ENCODE data around the gene MAPK10. TPM values are rescaled to one million over a fixed set of nuclear protein-coding genes. Genes with fewer than 3 reads are reported as not detected.

The MAPK10 gene
- total RNA-seq, 1 experiment from 2014 or later: 0.44 TPM

GRCh38 chr4:86092684-86093083 lies 267.2 kb downstream of the MAPK10 start:
- no peaks in the 10 kb centered on the region for H3K36me3 ChIP-seq (ENCODE audit: low read depth, low read length)
- no peak overlapping the region for H3K9ac ChIP-seq (ENCODE audit: low read length)
- no peaks in the 10 kb centered on the region for H3K27me3 ChIP-seq (ENCODE audit: low read length)
- peak; percentile 78 for DNase-seq
- CTCF ChIA-PET: no interaction called here
- ATAC-seq: peak; percentile 85
- POLR2A ChIA-PET (ENCODE audit: unreplicated experiment): no interaction called here
- H4K20me1 ChIP-seq (ENCODE audit: low read length): no peaks in the 10 kb centered on the region
- no peak overlapping the region for H2AFZ ChIP-seq (ENCODE audit: low read length)
- H3F3A ChIP-seq (ENCODE audit: low read length, unreplicated experiment): no peaks in the 10 kb centered on the region
- H3K27ac ChIP-seq (ENCODE audit: low read length): peak overlapping the region; percentile 38
- no peak for TF ChIP-seq CTCF (conservative IDR thresholded peaks at IDR 0.05; ENCODE audit: low read depth, low read length)
- no peak for TF ChIP-seq EZH2phosphoT487 (IDR thresholded peaks at IDR 0.05; ENCODE audit: borderline replicate concordance, low read length)
- TF ChIP-seq EZH2 (IDR thresholded peaks at IDR 0.05; ENCODE audit: low read length, unreplicated experiment): no peak
- H3K4me1 ChIP-seq (ENCODE audit: insufficient read depth, low read length): peaks cover 11% of the 10 kb centered on the region
- no peaks in the 10 kb centered on the region for H3K9me3 ChIP-seq (ENCODE audit: low read length)
- 0 out of 2 replicates have a peak overlapping the region, but pooled peaks have one; percentile 6 for H3K4me2 ChIP-seq (ENCODE audit: low read length)
- H3K79me2 ChIP-seq (ENCODE audit: low read length): no peaks in the 10 kb centered on the region
- intact Hi-C loops (cut with micrococcal nuclease): no loop called here
- BruUV-seq (replicated peaks): no TSS peak
- no peaks in the 10 kb centered on the region for H3K9me2 ChIP-seq (replicated peaks; ENCODE audit: low read length)
- H3K4me3 ChIP-seq (ENCODE audit: low read length): no peak overlapping the region

- no peak overlapping the region for H3K9ac ChIP-seq (ENCODE audit: low read length)
- no TSS peak for BruUV-seq (replicated peaks)
- POLR2A ChIA-PET (ENCODE audit: unreplicated experiment): no interaction called here
- ATAC-seq (peak; percentile 29; the same call in 1 of the 2 replicates), DNase-seq (peak; percentile 36)
- no peak overlapping the region for H3K4me3 ChIP-seq (ENCODE audit: low read length)
- H3K27me3 ChIP-seq (ENCODE audit: low read length): no peaks in the 10 kb centered on the region
- intact Hi-C loops (cut with micrococcal nuclease): no loop called here
- no peaks in the 10 kb centered on the region for H3K79me2 ChIP-seq (ENCODE audit: low read length)
- no peak overlapping the region for H2AFZ ChIP-seq (ENCODE audit: low read length)
- peaks cover 11% of the 10 kb centered on the region for H3K4me1 ChIP-seq (ENCODE audit: insufficient read depth, low read length)
- H3F3A ChIP-seq (ENCODE audit: low read length, unreplicated experiment): no peaks in the 10 kb centered on the region
- H3K36me3 ChIP-seq (ENCODE audit: low read depth, low read length): no peaks in the 10 kb centered on the region
- H4K20me1 ChIP-seq (ENCODE audit: low read length): no peaks in the 10 kb centered on the region
- CTCF ChIA-PET: interaction anchor here (0.6 kb wide), 1 partner anchor 133 kb away, joined by 4 read pairs; no protein-coding TSS in a partner anchor
- H3K4me2 ChIP-seq (ENCODE audit: low read length): no peak overlapping the region
- H3K9me3 ChIP-seq (ENCODE audit: low read length): no peaks in the 10 kb centered on the region
- TF ChIP-seq EZH2phosphoT487 (IDR thresholded peaks at IDR 0.05; ENCODE audit: borderline replicate concordance, low read length): no peak
- no peak for TF ChIP-seq EZH2 (IDR thresholded peaks at IDR 0.05; ENCODE audit: low read length, unreplicated experiment)
- TF ChIP-seq CTCF (conservative IDR thresholded peaks at IDR 0.05; ENCODE audit: low read depth, low read length): no peak
- no peak overlapping the region for H3K27ac ChIP-seq (ENCODE audit: low read length)
- H3K9me2 ChIP-seq (replicated peaks; ENCODE audit: low read length): no peaks in the 10 kb centered on the region
Observed at GRCh38 chr4:86091201-86091600, 268.7 kb downstream of the MAPK10 start.

- TF ChIP-seq EZH2 (IDR thresholded peaks at IDR 0.05; ENCODE audit: low read length, unreplicated experiment) (no peak), EZH2phosphoT487 (IDR thresholded peaks at IDR 0.05; ENCODE audit: borderline replicate concordance, low read length) (no peak), CTCF (conservative IDR thresholded peaks at IDR 0.05; ENCODE audit: low read depth, low read length) (no peak)
- POLR2A ChIA-PET (ENCODE audit: unreplicated experiment): no interaction called here
- H3K4me3 ChIP-seq (ENCODE audit: low read length): no peak overlapping the region
- intact Hi-C loops (cut with micrococcal nuclease): no loop called here
- H3K4me2 ChIP-seq (ENCODE audit: low read length): no peak overlapping the region
- H3K9ac ChIP-seq (ENCODE audit: low read length): no peak overlapping the region
- ATAC-seq (no peak), DNase-seq (no peak)
- H3K79me2 ChIP-seq (ENCODE audit: low read length): no peaks in the 10 kb centered on the region
- CTCF ChIA-PET: no interaction called here
- no peak overlapping the region for H2AFZ ChIP-seq (ENCODE audit: low read length)
- H3K36me3 ChIP-seq (ENCODE audit: low read depth, low read length): no peaks in the 10 kb centered on the region
- no peaks in the 10 kb centered on the region for H3K27me3 ChIP-seq (ENCODE audit: low read length)
- peaks cover 11% of the 10 kb centered on the region for H3K4me1 ChIP-seq (ENCODE audit: insufficient read depth, low read length)
- no peaks in the 10 kb centered on the region for H3K9me3 ChIP-seq (ENCODE audit: low read length)
- no peaks in the 10 kb centered on the region for H3F3A ChIP-seq (ENCODE audit: low read length, unreplicated experiment)
- no peaks in the 10 kb centered on the region for H3K9me2 ChIP-seq (replicated peaks; ENCODE audit: low read length)
- no peaks in the 10 kb centered on the region for H4K20me1 ChIP-seq (ENCODE audit: low read length)
- no TSS peak for BruUV-seq (replicated peaks)
- H3K27ac ChIP-seq (ENCODE audit: low read length): no peak overlapping the region
Observed at GRCh38 chr4:86089781-86090323, 270.0 kb downstream of the MAPK10 start.

All from PC-3 (cell line).